ENCODE results near the gene OR56A5.

Gene OR56A5

GRCh38 chr11:5938603-5938965 lies 29.7 kb downstream of the OR56A5 start:
- ChIA-PET CTCF (interaction anchor here (1.5 kb wide), 1 partner anchor 16 kb away, joined by 3 read pairs; no protein-coding TSS in a partner anchor), POLR2A (no interaction called here)
- TF ChIP-seq CTCF (IDR thresholded peaks at IDR 0.05; ENCODE audit: control extremely low read depth, extremely low read depth, low read depth, missing control alignments) = no peak
- DNase-seq (ENCODE audit: extremely low spot score) = no peak

- TF ChIP-seq CTCF (IDR thresholded peaks at IDR 0.05; ENCODE audit: control extremely low read depth, extremely low read depth, low read depth, missing control alignments) = no peak
- no peak for DNase-seq (ENCODE audit: extremely low spot score)
- POLR2A ChIA-PET = no interaction called here
- CTCF ChIA-PET = interaction anchor here (1.5 kb wide), 1 partner anchor 15 kb away, joined by 3 read pairs; no protein-coding TSS in a partner anchor
Measured at GRCh38 chr11:5937868-5938602, 30.3 kb downstream of the OR56A5 start.

GRCh38 chr11:5933116-5933515 lies 35.2 kb downstream of the OR56A5 start:
- ChIA-PET CTCF (no interaction called here), POLR2A (no interaction called here)
- TF ChIP-seq CTCF (IDR thresholded peaks at IDR 0.05; ENCODE audit: control extremely low read depth, extremely low read depth, low read depth, missing control alignments) = no peak
- DNase-seq (ENCODE audit: extremely low spot score) = no peak

DNA sequence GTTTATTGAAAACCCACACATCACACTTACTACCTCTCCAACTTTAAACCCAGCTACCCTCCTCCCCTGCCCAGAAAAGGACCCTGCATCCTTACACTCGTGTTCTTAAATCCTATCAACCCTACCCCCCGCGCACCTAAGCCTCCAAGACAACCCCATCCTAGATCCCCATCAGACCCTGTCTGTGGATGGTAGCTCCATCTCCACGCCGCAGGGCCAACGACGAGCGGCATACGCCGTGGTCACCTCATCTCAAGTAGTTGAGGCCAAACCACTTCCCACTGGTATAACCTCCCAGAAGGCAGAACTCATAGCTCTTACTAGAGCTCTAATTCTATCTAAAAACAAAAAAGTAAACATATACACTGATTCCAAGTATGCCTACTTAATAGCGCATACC lies 35.6 kb downstream of the OR56A5 start:
- ChIA-PET CTCF (no interaction called here), POLR2A (no interaction called here)
- no peak for DNase-seq (ENCODE audit: extremely low spot score)
- TF ChIP-seq CTCF (IDR thresholded peaks at IDR 0.05; ENCODE audit: control extremely low read depth, extremely low read depth, low read depth, missing control alignments) = no peak

GRCh38 chr11:5931061-5931460 lies 37.2 kb downstream of the OR56A5 start:
- TF ChIP-seq CTCF (IDR thresholded peaks at IDR 0.05; ENCODE audit: control extremely low read depth, extremely low read depth, low read depth, missing control alignments) = no peak
- POLR2A ChIA-PET = no interaction called here
- CTCF ChIA-PET = no interaction called here
- no peak for DNase-seq (ENCODE audit: extremely low spot score)

DNA sequence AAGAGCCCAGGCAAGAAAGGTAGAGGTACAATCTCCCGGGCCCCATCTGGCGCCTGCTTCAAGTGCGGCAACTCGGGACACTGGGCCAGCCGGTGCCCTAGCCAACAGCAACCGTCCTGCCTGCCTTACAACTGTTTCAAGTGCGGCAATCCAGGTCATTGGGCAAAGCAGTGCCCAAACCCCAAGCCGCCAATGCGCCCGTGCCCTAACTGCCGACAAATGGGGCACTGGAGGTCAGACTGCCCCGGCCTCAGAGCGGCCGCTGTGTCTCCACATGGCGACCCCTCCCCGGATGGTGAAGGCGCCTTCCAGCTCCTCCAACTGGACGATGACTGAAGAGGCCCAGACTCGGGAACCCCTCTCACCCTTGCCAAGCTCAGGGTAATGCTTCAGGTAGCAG lies 37.7 kb downstream of the OR56A5 start:
- DNase-seq (ENCODE audit: extremely low spot score) = no peak
- no peak for TF ChIP-seq CTCF (IDR thresholded peaks at IDR 0.05; ENCODE audit: control extremely low read depth, extremely low read depth, low read depth, missing control alignments)
- CTCF ChIA-PET = no interaction called here
- POLR2A ChIA-PET = no interaction called here
